Measurements from ENCODE around the gene SOX8. TPM values are rescaled to one million over a fixed set of nuclear protein-coding genes. Genes with fewer than 3 reads are reported as not detected.

SOX8 gene
- total and polyA plus RNA-seq, 4 donors = 0.33 to 4.0 (median 0.39) TPM

DNA sequence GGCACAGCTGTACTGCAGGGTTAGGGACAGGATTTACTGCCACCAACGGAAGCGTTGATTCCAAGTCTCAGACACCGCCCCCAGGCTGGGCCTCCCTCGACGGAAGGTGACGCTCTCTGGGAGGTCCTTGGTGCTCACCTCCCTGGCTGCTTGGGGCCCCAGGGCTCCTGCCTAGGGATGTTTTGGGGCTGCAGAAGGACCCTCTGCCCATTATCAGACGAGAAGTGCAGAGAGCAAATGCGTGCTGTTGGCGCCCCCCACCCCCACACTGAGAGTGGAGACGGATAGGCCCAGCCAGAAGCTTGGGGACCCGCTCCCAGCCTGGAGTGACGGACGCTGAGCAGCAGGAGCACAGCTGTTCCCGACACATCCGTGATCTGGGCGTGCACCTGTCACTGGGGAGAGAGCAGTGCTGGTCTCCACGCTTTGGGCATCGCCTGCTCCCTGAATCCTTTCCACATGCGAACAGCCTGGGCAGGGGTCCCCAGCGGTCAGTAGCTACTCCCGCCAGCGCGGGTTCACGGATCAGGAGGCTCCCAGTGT, 5.1 kb upstream of the SOX8 start:
- ATAC-seq (ENCODE audit: insufficient read depth, low FRiP score) (no peak), DNase-seq (no peak)
- TF ChIP-seq, protein P1, sequence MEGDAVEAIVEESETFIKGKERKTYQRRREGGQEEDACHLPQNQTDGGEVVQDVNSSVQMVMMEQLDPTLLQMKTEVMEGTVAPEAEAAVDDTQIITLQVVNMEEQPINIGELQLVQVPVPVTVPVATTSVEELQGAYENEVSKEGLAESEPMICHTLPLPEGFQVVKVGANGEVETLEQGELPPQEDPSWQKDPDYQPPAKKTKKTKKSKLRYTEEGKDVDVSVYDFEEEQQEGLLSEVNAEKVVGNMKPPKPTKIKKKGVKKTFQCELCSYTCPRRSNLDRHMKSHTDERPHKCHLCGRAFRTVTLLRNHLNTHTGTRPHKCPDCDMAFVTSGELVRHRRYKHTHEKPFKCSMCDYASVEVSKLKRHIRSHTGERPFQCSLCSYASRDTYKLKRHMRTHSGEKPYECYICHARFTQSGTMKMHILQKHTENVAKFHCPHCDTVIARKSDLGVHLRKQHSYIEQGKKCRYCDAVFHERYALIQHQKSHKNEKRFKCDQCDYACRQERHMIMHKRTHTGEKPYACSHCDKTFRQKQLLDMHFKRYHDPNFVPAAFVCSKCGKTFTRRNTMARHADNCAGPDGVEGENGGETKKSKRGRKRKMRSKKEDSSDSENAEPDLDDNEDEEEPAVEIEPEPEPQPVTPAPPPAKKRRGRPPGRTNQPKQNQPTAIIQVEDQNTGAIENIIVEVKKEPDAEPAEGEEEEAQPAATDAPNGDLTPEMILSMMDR (IDR thresholded peaks at IDR 0.05; ENCODE audit: control extremely low read depth, extremely low read depth) = no peak
- Histone ChIP-seq H3K4me1 (ENCODE audit: control insufficient read depth in 5 of 5, insufficient read depth in 5 of 5, low read length in 5 of 5) (peaks cover 0 to 25% (median 3%) of the 10 kb centered on the region in 5 donors), H3K9me3 (ENCODE audit: control insufficient read depth in 4 of 4, insufficient read depth in 3 of 4, low read length in 3 of 4) (peaks cover 0 to 2% (median 0%) of the 10 kb centered on the region in 4 donors), H3K36me3 (ENCODE audit: control insufficient read depth in 4 of 4, insufficient read depth in 4 of 4, low read length in 4 of 4) (no peaks in the 10 kb centered on the region), H3K4me3 (no peak overlapping the region), H3K27me3 (ENCODE audit: control insufficient read depth in 3 of 3, insufficient read depth in 3 of 3, low read length in 2 of 3) (peaks cover 0 to 7% (median 0%) of the 10 kb centered on the region in 3 donors), H3K9ac (ENCODE audit: insufficient read depth in 1 of 2, low read length in 2 of 2) (no peak overlapping the region), H3K27ac (ENCODE audit: low read depth in 1 of 2, low read length in 1 of 2) (no peak overlapping the region)
- WGBS, 2 donors = 78 to 81% methylated on average over 24 of the region's 24 CpGs

DNA sequence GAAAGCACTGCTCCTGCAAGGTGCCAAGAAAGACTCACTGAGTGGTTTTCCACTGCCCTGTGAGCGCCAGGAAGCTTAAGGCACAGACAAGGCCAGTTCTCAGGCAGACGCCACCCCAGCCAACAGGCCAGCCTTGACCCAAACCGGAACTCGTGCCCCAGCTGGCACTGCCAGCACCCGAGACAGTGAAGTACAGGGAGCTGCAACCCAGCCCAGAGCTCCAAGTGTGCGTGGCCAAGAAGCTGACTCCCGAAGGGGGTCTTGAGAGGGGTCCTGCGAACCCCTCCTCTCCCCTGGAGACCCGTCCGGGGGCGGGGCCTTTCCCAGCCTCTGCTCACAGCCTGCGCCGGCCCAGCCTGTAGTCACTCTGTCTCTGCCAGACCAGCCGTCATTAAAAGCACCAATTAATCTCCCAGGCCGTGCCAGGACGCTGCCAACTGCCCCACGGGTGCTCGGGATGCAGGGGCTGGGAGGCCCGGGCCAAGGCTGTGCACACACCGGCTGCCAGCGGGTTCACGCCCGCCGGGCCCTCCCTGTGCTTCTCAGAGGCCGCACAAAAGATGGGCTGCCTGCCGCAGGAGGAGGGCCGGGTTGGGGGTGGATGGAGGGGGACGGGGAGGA, 4.4 kb upstream of the SOX8 start:
- Histone ChIP-seq H3K4me3 (no peak overlapping the region), H3K4me1 (ENCODE audit: control insufficient read depth in 5 of 5, insufficient read depth in 5 of 5, low read length in 5 of 5) (peaks cover 0 to 28% (median 3%) of the 10 kb centered on the region in 5 donors), H3K27me3 (ENCODE audit: control insufficient read depth in 3 of 3, insufficient read depth in 3 of 3, low read length in 2 of 3) (peaks cover 0 to 7% (median 0%) of the 10 kb centered on the region in 3 donors), H3K9me3 (ENCODE audit: control insufficient read depth in 4 of 4, insufficient read depth in 3 of 4, low read length in 3 of 4) (no peaks in the 10 kb centered on the region), H3K27ac (ENCODE audit: low read depth in 1 of 2, low read length in 1 of 2) (no peak overlapping the region), H3K36me3 (ENCODE audit: control insufficient read depth in 4 of 4, insufficient read depth in 4 of 4, low read length in 4 of 4) (no peaks in the 10 kb centered on the region), H3K9ac (ENCODE audit: insufficient read depth in 1 of 2, low read length in 2 of 2) (no peak overlapping the region)
- 66 to 74% methylated on average over 26 to 28 of the region's 28 CpGs for WGBS, 2 donors
- ATAC-seq (ENCODE audit: insufficient read depth, low FRiP score) (no peak), DNase-seq (no peak)
- TF ChIP-seq, protein P1 (IDR thresholded peaks at IDR 0.05; ENCODE audit: control extremely low read depth, extremely low read depth) = no peak

DNA sequence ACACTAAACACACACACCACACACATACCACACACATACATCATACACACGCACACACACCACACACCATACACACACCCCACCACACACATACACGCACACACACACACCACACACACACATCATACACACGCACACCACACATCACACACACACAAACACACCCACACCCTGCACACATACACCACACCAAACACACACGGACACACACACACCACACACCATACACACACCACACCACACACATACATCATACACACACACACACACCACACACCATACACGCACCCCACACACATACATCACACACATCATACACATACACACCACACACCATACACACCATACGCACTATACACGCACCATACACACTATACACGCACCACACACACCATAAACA, 3.7 kb upstream of the SOX8 start:
- DNase-seq = no peak
- Histone ChIP-seq H3K9ac (ENCODE audit: insufficient read depth in 1 of 2, low read length in 2 of 2) (no peak overlapping the region), H3K9me3 (ENCODE audit: control insufficient read depth in 4 of 4, insufficient read depth in 3 of 4, low read length in 3 of 4) (no peaks in the 10 kb centered on the region), H3K27me3 (ENCODE audit: control insufficient read depth in 3 of 3, insufficient read depth in 3 of 3, low read length in 2 of 3) (peaks cover 0 to 11% (median 5%) of the 10 kb centered on the region in 3 donors), H3K36me3 (ENCODE audit: control insufficient read depth in 4 of 4, insufficient read depth in 4 of 4, low read length in 4 of 4) (no peaks in the 10 kb centered on the region), H3K27ac (ENCODE audit: low read depth in 1 of 2, low read length in 1 of 2) (no peak overlapping the region), H3K4me3 (no peak overlapping the region), H3K4me1 (ENCODE audit: control insufficient read depth in 5 of 5, insufficient read depth in 5 of 5, low read length in 5 of 5) (peaks cover 0 to 34% (median 3%) of the 10 kb centered on the region in 5 donors)
- ATAC-seq (ENCODE audit: insufficient read depth, low FRiP score) = no peak
- 57 to 78% methylated on average over 8 of the region's 8 CpGs for WGBS, 2 donors
- TF ChIP-seq, protein P1 (IDR thresholded peaks at IDR 0.05; ENCODE audit: control extremely low read depth, extremely low read depth) = no peak
